GM21576 (cell line): ENCODE measurements around the gene MRPS2.
"Not testable (repeated sequence)": the region's sequence is repeated elsewhere in the genome, so short reads cannot be mapped to it uniquely, and the experiment has no call there.

Experiments used
- ATAC-seq: cut with Tn5 transposase; IDR thresholded peaks from one replicate; pipeline ENCODE4 v1.9.1; 2021; ENCODE audit warnings: mild to moderate bottlenecking, moderate library complexity; ENCODE audit not compliant: unreplicated experiment

The MRPS2 gene

GRCh38 chr9:135514342-135515082 is 14.0 kb downstream of the MRPS2 start:
- no peak for ATAC-seq

GRCh38 chr9:135515083-135515951 is 14.8 kb downstream of the MRPS2 start:
- ATAC-seq, result no peak

GRCh38 chr9:135516132-135516860 is 15.8 kb downstream of the MRPS2 start:
- no peak for ATAC-seq

- no peak for ATAC-seq
Measured at GRCh38 chr9:135517407-135517822, 16.9 kb downstream of the MRPS2 start.

GRCh38 chr9:135519179-135519971 is 18.9 kb downstream of the MRPS2 start:
- ATAC-seq, result no peak

- no peak for ATAC-seq
Measured at GRCh38 chr9:135520916-135521607, 20.6 kb downstream of the MRPS2 start, which contains the start of gene LCN1. TSS of gene LCN1 (plus strand) at chr9:135521440. CDS start at chr9:135521498, 58 bp downstream.

- no peak for ATAC-seq
Measured at GRCh38 chr9:135521608-135522095, 21.2 kb downstream of the MRPS2 start.

GRCh38 chr9:135522137-135522877 is 21.8 kb downstream of the MRPS2 start:
- no peak for ATAC-seq

GRCh38 chr9:135522931-135523330 is 22.4 kb downstream of the MRPS2 start:
- no peak for ATAC-seq

- no peak for ATAC-seq
Measured at GRCh38 chr9:135523521-135524129, 23.1 kb downstream of the MRPS2 start.

GRCh38 chr9:135524130-135524861 is 23.8 kb downstream of the MRPS2 start:
- ATAC-seq, result no peak

GRCh38 chr9:135525241-135526088 is 25.0 kb downstream of the MRPS2 start:
- ATAC-seq, result no peak

GRCh38 chr9:135526089-135526729 is 25.7 kb downstream of the MRPS2 start:
- ATAC-seq, result no peak

- no peak for ATAC-seq
Measured at GRCh38 chr9:135526730-135527571, 26.5 kb downstream of the MRPS2 start.

GRCh38 chr9:135528842-135529435 is 28.5 kb downstream of the MRPS2 start:
- not testable (repeated sequence) for ATAC-seq
